Thyroid gland (tissue), 4 donors: Measurements from ENCODE around the gene TRAPPC2L. TPM values are rescaled to one million over a fixed set of nuclear protein-coding genes. Genes with fewer than 3 reads are reported as not detected.
"Not testable (repeated sequence)": the region's sequence is repeated elsewhere in the genome, so short reads cannot be mapped to it uniquely, and the experiment has no call there.

Experiments
- DNase-seq, 2 donors: peaks; one replicate each; pipeline ENCODE4 v3.0.0-alpha.2; 2019
- H3K27ac ChIP-seq, 3 donors: fragments of 200-600 bp; sonication (generic); 1 replicate in 2 of 3; 2 replicates in 1 of 3; pipeline ENCODE4 v1.5.1; 2016 to 2019; ENCODE audit warnings: mild to moderate bottlenecking in 1 of 3, moderate library complexity in 1 of 3
- H3K27me3 ChIP-seq: fragments of 200-600 bp; sonication (generic); one replicate; pipeline ENCODE4 v1.5.1; 2019
- H3K36me3 ChIP-seq, 2 donors: fragments of 200-600 bp; sonication (generic); one replicate each; pipeline ENCODE4 v1.5.1; 2016 to 2019
- H3K4me1 ChIP-seq, 2 donors: fragments of 200-600 bp; sonication (generic); one replicate each; pipeline ENCODE4 v1.5.1; 2017 to 2019
- H3K4me3 ChIP-seq, 3 donors: fragments of 200-600 bp; sonication (generic); replicated peaks in 1 of 3; 1 replicate in 2 of 3; 2 replicates in 1 of 3; pipeline ENCODE4 v1.5.1; 2016; ENCODE audit warnings: mild to moderate bottlenecking in 1 of 3
- H3K9me3 ChIP-seq: fragments of 200-600 bp; sonication (generic); one replicate; pipeline ENCODE4 v1.5.1; 2017
- POLR2A ChIP-seq, 2 donors: fragments of 450-650 bp; IDR thresholded peaks; one replicate each; pipeline ENCODE4 v1.6.1; 2017; ENCODE audit warnings: antibody characterized with exemption in 2 of 2, mild to moderate bottlenecking in 2 of 2, moderate library complexity in 1 of 2
- WGBS, 2 donors: methylation state at CpG; one replicate each; pipeline ENCODE4 v1.1.5; 2017; 5-methylcytosine and 5-hydroxymethylcytosine counted together
- intact Hi-C: fragments of 100-400 bp; cut with DNase I; formaldehyde crosslinking; loops from one replicate; pipeline ENCODE4 v1.15.1; 2023
- total RNA-seq, 4 donors: library from RNA; depleted of rRNA; stranded (reverse); fragments of >200 nt; gene quantifications; one replicate each; pipeline ENCODE4 v1.2.3, GENCODE V29; 2016
- TF ChIP-seq, protein P1 (sequence below), 6 experiments: fragments of 200-600 bp in 3 of 6; fragments of 450-650 bp in 3 of 6; sonication (generic) in 3 of 6; IDR thresholded peaks; one replicate each; pipeline ENCODE4 v1.5.1; 2016 to 2019; ENCODE audit warnings: antibody characterized with exemption in 6 of 6, mild to moderate bottlenecking in 2 of 6, inconsistent platforms in 1 of 6, moderate library complexity in 1 of 6

The TRAPPC2L gene
- total RNA-seq, 4 donors from 2014 or later = 18.9 to 50.4 (median 43.8) TPM

- no peak for DNase-seq
- 88 to 90% methylated on average over 14 to 16 of the region's 16 CpGs for WGBS, 2 donors
- intact Hi-C loops = no loop called here
- no peak for TF ChIP-seq POLR2A (IDR thresholded peaks at IDR 0.05)
- TF ChIP-seq, protein P1, sequence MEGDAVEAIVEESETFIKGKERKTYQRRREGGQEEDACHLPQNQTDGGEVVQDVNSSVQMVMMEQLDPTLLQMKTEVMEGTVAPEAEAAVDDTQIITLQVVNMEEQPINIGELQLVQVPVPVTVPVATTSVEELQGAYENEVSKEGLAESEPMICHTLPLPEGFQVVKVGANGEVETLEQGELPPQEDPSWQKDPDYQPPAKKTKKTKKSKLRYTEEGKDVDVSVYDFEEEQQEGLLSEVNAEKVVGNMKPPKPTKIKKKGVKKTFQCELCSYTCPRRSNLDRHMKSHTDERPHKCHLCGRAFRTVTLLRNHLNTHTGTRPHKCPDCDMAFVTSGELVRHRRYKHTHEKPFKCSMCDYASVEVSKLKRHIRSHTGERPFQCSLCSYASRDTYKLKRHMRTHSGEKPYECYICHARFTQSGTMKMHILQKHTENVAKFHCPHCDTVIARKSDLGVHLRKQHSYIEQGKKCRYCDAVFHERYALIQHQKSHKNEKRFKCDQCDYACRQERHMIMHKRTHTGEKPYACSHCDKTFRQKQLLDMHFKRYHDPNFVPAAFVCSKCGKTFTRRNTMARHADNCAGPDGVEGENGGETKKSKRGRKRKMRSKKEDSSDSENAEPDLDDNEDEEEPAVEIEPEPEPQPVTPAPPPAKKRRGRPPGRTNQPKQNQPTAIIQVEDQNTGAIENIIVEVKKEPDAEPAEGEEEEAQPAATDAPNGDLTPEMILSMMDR (IDR thresholded peaks at IDR 0.05) = no peak
- H3K9me3 ChIP-seq = no peaks in the 10 kb centered on the region
- H3K4me1 ChIP-seq = peaks cover 8 to 21% of the 10 kb centered on the region in 2 donors
- H3K4me3 ChIP-seq = no peak overlapping the region
- no peaks in the 10 kb centered on the region for H3K27me3 ChIP-seq
- H3K27ac ChIP-seq = no peak overlapping the region
- no peaks in the 10 kb centered on the region for H3K36me3 ChIP-seq
Measured at GRCh38 chr16:88891083-88891482, 34.2 kb downstream of the TRAPPC2L start.

DNA sequence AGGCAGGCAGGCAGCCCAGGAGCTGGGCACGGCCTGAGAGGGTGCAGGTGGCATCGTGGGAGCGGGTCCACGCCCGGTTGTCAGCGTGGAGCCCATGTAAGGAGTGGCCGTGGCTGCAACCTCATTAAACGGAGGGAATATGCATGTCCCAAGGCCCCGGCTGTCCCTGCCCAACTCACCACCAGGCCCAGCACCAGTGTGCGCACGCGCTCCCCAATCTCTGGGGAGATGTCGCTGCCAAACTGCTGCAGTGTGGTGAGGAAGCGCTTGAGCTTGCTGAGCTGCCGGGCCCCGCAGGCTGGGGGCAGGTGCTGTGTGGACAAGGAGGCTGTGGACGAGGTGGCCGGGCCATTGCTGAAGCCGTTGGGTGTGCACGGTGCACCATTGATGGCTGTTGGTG is 35.1 kb downstream of the TRAPPC2L start:
- Histone ChIP-seq H3K4me1 (peaks cover 4 to 11% of the 10 kb centered on the region in 2 donors), H3K36me3 (no peaks in the 10 kb centered on the region), H3K27me3 (no peaks in the 10 kb centered on the region), H3K9me3 (no peaks in the 10 kb centered on the region), H3K27ac (no peak overlapping the region), H3K4me3 (no peak overlapping the region)
- intact Hi-C loops = no loop called here
- no peak for TF ChIP-seq POLR2A (IDR thresholded peaks at IDR 0.05)
- TF ChIP-seq, protein P1 (IDR thresholded peaks at IDR 0.05) = no peak
- no peak for DNase-seq
- WGBS, 2 donors = 86 to 94% methylated on average over 13 to 16 of the region's 20 CpGs

DNA sequence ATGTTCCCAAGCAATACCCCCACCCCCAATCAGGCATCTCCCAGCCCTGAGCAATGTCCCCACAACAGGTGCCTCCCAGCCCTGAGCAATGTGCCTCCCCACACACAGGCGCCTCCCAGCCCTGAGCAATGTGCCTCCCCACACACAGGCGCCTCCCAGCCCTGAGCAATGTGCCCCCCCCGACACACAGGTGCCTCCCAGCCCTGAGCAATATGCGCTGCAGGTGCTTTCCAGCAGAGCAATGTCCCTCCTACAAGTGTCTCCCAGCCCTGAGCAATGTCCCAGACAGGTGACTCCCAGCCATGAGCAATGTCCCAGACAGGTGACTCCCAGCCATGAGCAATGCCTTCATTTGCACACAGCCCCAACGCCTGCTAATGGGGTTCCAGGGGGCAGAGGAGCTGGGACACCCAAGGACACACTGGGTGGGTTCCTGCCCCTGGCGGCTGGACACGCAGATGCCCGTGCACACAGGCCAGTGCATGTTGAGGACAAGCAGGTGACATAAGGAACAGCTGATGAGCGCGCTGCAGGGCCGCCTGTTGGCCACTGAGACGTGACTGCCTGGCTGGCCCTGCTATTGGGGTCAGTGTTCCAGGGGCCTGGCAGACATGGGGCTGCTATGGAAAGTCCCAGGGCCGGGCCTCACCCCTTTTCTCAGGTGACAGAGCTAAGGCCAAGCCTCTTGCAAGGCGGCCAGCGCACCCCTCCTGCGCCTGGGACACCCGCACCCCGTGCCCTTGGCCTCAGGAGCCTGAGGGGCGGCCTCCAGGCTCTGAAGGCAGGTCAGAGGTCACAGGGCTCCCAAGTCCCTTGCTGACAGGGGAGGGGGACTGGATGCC is 36.4 kb downstream of the TRAPPC2L start:
- Histone ChIP-seq H3K4me1 (no peaks in the 10 kb centered on the region), H3K9me3 (no peaks in the 10 kb centered on the region), H3K27me3 (no peaks in the 10 kb centered on the region), H3K36me3 (no peaks in the 10 kb centered on the region), H3K27ac (no peak overlapping the region), H3K4me3 (no peak overlapping the region)
- no peak for DNase-seq
- TF ChIP-seq, protein P1 (IDR thresholded peaks at IDR 0.05) = no peak
- no peak for TF ChIP-seq POLR2A (IDR thresholded peaks at IDR 0.05)
- intact Hi-C loops = no loop called here
- 86 to 92% methylated on average over 7 to 16 of the region's 19 CpGs for WGBS, 2 donors

DNA sequence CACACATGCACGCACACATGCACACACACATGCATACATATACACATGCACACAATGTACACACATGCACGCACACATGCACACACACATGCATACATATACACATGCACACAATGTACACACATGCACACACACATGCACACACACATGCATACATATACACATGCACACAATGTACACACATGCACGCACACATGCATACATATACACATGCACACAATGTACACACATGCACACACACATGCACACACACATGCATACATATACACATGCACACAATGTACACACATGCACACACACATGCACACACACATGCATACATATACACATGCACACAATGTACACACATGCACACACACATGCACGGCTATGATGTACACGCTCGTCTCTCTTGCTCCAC is 37.3 kb downstream of the TRAPPC2L start:
- H3K27me3 ChIP-seq, H3K27ac ChIP-seq, H3K9me3 ChIP-seq, H3K4me3 ChIP-seq, H3K4me1 ChIP-seq, intact Hi-C loops, H3K36me3 ChIP-seq, DNase-seq: not testable (repeated sequence)
- WGBS, 2 donors = 100% methylated on average over 3 to 4 of the region's 6 CpGs

DNA sequence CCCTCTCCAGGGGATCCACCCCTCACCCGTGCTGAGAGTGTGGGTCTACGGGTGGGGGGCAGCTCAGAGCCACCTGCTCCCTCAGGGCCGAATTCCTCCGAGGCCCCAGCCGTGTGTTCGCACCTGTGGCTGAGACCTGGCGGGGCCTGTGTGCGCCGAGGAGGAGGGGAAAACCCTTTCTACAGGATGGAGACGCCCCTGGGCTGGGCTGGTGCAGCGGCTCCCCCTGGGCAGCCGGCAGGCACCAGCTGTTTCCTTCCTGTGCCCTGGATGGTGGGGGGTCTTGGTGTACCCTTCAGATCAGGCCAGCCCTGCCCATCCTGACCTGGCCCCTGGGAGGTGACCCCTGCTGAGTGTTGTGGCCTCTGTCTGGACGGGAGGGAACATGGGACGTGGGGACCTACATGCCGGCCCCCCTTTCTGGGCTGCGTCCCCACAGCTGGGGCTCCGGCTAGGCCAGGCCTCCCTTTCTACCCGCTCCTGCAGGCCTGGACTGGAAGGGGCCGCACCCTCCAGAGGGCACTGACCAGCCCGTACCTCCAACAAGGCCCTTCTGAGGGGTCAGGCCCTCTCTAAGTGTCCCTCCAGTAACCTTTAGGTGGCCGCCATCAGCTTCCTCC is 37.9 kb downstream of the TRAPPC2L start:
- Histone ChIP-seq H3K9me3 (no peaks in the 10 kb centered on the region), H3K36me3 (no peaks in the 10 kb centered on the region), H3K27ac (no peak overlapping the region), H3K27me3 (no peaks in the 10 kb centered on the region), H3K4me3 (no peak overlapping the region), H3K4me1 (no peaks in the 10 kb centered on the region)
- intact Hi-C loops = no loop called here
- 78 to 83% methylated on average over 9 to 10 of the region's 21 CpGs for WGBS, 2 donors
- TF ChIP-seq POLR2A (IDR thresholded peaks at IDR 0.05) = no peak
- no peak for DNase-seq

- no peak overlapping the region for H3K4me3 ChIP-seq
- intact Hi-C loops = no loop called here
- no peak overlapping the region for H3K27ac ChIP-seq
- no peaks in the 10 kb centered on the region for H3K27me3 ChIP-seq
- 93 to 100% methylated on average over 6 to 10 of the region's 22 CpGs for WGBS, 2 donors
- H3K36me3 ChIP-seq = no peaks in the 10 kb centered on the region
- no peaks in the 10 kb centered on the region for H3K4me1 ChIP-seq
- no peaks in the 10 kb centered on the region for H3K9me3 ChIP-seq
- TF ChIP-seq, protein P1 (IDR thresholded peaks at IDR 0.05) = no peak
- TF ChIP-seq POLR2A (IDR thresholded peaks at IDR 0.05) = no peak
- no peak for DNase-seq
Measured at GRCh38 chr16:88895335-88895734, 38.4 kb downstream of the TRAPPC2L start.
